HG03103 (cell line): ENCODE results near the gene SRPK3.

Experiments
- ATAC-seq: cut with Tn5 transposase; IDR thresholded peaks from one replicate; pipeline ENCODE4 v1.9.1; 2021; ENCODE audit warnings: low read depth; ENCODE audit not compliant: unreplicated experiment

SRPK3 gene

DNA sequence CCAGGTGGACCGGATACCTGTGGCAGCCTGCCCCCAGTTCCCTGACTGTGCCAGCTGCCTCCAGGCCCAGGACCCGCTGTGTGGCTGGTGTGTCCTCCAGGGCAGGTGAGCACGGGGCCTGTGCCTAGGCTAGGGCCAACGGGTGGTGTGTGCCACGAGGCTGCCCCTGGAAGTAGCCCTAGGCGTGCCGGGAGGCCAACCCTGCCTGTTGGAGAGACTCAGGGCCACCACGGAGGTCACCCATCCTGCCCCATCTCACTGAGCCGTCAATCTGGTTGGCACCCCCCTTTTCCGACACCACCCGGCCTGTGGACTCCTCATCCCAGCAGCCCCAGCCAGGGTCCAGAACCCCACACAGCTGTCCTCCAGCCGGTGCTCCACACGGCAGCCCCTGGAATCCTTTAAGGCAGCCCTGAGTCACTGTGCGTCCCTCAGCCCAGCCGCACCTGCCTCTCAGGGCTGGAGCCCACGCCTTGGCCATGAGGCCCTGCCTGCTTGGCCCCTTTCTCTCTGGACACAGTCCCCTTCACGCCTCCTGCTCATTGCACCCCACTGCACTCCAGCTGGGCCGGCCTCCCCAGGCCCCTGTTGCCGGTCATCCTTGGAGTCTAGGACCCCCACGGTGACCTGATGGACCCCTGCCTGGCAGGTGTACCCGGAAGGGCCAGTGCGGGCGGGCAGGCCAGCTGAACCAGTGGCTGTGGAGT lies 11.5 kb upstream of the SRPK3 start:
- ATAC-seq, result no peak

DNA sequence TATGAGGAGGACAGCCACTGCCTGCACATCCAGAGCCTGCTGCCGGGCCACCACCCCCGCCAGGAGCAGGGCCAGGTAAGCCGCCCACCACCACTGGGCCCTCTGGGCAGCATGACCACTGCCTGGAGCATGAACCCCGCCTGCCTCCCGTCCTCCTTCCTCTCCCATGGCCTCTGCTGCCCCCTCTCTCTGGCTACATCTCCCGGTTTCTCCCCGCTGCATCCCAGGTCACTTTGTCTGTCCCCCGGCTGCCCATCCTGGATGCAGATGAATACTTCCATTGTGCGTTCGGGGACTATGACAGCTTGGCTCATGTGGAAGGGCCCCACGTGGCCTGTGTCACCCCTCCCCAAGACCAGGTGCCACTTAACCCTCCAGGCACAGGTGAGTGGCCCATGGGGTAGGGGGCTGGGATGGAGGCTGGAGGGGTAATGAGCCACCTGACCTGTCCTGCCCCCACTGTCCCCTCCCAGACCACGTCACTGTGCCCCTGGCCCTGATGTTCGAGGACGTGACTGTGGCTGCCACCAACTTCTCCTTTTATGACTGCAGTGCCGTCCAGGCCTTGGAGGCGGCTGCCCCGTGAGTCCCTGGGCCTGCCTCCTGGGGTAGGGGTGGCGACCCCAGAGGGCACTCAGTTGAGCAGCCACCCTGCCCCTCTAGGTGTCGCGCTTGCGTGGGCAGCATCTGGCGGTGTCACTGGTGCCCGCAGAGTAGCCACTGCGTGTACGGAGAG lies 10.8 kb upstream of the SRPK3 start:
- no peak for ATAC-seq

DNA sequence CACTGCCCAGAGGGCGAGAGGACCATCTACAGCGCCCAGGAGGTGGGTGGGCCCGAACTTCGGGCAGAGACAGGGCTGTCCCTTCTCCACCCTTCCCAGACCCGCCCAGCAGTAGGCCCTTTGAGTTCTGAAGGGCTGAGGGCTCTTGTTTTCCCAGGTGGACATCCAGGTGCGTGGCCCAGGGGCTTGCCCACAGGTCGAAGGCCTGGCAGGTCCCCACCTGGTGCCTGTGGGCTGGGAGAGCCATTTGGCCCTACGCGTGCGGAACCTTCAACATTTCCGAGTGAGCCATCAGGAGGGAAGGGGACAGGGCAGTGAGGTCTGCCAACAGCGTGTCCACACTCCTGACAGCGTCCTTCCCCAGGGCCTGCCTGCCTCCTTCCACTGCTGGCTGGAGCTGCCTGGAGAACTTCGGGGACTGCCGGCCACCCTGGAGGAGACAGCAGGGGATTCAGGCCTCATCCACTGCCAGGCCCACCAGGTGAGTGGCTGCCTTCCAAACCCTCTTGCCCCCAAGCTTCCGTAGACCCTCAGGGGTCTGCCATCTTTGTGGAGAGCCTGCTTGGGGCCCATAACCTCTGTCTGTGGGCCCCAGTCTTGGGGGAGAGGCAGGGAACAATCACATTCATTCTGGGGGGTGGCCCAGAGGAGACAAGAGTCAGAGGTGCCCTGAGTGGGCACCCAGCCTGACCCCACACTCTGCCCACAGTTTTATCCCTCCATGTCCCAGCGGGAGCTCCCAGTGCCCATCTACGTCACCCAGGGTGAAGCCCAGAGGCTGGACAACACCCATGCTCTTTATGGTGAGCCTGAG lies 10.0 kb upstream of the SRPK3 start:
- no peak for ATAC-seq

DNA sequence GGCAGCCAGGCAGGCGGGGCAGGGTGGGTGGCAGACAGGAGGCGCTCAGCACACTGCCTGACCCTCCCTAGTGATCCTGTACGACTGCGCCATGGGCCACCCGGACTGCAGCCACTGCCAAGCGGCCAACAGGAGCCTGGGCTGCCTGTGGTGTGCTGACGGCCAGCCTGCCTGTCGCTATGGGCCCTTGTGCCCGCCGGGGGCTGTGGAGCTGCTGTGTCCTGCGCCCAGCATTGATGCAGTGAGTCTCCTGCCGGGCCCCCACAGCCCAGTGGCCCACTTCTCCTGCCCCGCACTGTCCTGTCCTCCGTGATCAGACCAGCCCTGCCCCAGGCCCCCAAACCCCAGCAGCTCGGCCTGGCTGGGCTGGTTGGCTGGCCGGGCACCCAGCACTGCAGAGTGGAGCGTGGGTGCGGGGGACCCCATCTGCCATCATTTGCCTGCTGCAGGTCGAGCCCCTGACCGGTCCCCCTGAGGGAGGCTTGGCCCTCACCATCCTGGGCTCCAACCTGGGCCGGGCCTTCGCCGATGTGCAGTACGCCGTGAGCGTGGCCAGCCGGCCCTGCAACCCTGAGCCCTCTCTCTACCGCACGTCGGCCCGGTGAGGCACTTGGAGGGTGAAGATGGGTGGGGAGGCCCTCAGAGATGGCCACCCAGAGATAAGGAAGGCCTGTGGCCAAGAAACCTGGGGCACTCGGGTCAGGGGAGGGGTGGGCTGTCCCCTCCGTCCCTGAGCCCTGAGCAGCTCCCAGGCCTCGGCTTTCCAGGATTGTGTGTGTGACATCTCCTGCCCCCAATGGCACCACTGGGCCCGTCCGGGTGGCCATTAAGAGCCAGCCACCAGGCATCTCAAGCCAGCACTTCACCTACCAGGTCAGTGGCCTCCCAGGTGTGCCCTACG lies 9.2 kb upstream of the SRPK3 start:
- no peak for ATAC-seq

DNA sequence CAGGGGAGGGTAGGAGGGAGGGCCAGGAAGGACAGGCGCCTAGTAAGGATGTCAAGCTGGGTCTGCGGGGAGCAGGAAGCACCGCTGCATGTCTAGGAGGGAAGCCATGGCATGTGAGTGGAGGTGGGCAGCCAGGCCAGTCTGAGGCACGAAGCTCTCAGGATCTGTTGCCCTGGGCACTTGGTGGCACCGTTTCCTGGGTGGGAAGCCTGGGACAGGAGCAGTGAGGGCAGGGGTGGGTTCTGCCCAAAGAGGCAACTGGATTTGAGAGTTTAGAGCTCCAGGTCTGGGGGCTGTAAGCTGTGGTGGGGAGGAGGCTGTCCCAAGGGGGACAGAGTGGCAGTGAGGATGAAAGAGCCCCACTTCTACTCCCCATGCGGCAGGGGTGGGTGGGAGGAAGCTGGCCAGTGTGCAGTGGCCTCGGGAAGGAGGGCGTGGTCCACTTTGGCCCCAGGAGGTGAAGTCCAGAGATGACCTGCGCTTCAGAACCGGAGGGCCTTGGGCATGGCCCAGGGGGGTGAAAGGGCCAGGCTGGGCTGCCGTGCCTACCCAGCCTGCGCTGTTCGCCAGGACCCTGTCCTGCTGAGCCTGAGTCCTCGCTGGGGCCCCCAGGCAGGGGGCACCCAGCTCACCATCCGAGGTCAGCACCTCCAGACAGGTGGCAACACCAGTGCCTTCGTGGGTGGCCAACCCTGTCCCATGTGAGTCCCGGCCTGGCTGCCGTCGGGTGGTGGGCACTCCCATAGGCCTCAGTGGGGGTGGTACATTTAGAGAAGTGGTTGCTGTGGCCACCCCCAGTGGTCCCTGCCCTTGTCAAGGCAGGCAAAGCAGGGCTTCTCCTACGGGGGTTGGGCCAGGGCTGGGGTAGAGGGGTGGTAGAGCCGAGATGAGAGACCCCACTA lies 8.3 kb upstream of the SRPK3 start:
- no peak for ATAC-seq

DNA sequence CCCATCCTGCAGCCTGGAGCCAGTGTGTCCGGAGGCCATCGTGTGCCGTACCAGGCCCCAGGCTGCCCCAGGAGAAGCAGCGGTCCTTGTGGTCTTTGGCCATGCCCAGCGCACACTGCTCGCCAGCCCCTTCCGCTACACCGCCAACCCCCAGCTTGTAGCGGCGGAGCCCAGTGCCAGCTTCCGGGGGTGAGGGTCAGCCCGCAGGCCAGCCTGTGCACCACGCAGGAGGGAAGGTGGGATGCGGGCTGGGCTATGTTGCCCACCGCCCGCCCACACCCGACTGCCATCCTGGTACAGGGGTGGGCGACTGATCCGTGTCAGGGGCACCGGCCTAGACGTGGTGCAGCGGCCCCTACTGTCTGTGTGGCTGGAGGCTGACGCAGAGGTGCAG lies 7.6 kb upstream of the SRPK3 start:
- no peak for ATAC-seq

DNA sequence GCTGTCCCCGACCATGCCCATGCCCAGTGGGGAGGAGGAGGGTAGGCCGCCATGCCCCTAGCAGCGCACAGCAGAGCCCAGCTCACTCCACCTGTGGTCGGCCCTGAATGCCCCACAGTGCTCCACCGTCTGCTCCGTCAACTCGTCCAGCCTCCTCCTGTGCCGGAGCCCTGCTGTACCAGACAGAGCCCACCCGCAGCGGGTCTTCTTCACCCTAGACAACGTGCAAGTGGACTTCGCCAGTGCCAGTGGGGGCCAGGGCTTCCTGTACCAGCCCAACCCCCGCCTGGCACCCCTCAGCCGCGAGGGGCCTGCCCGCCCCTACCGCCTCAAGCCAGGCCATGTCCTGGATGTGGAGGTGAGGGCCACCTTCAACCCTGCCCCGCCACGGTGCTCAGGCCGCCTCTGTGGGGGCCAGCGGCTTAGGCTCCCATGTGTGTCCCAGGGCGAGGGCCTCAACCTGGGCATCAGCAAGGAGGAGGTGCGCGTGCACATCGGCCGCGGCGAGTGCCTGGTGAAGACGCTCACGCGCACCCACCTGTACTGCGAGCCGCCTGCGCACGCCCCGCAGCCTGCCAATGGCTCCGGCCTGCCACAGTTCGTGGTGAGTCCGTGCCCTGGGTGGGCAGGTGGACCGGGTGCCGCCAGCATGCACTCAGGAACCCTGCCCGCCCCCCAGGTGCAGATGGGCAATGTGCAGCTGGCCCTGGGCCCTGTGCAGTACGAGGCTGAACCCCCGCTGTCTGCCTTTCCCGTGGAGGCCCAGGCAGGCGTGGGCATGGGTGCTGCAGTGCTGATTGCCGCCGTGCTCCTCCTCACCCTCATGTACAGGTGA lies 6.9 kb upstream of the SRPK3 start:
- no peak for ATAC-seq

DNA sequence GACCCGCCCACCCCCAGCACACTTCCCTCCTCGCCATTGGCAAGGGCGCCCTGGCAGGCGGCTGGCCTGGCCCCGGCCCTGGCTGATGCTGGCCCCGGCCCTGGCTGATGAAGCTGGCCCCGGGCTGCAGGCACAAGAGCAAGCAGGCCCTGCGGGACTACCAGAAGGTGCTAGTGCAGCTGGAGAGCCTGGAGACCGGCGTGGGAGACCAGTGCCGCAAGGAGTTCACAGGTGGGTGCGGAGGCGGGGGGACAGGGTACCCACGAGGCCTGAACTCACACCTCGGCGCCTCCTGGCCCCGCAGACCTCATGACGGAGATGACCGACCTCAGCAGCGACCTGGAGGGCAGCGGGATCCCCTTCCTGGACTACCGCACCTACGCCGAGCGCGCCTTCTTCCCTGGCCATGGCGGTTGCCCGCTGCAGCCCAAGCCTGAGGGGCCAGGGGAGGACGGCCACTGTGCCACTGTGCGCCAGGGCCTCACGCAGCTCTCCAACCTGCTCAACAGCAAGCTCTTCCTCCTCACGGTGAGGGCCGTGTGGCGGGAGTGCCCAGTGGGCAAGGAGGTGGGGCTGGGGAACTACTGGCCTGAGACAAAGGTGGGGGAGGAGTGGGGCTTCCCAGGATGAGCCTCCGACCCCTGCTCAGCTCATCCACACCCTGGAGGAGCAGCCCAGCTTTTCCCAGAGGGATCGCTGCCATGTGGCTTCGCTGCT lies 6.1 kb upstream of the SRPK3 start:
- ATAC-seq, result no peak

DNA sequence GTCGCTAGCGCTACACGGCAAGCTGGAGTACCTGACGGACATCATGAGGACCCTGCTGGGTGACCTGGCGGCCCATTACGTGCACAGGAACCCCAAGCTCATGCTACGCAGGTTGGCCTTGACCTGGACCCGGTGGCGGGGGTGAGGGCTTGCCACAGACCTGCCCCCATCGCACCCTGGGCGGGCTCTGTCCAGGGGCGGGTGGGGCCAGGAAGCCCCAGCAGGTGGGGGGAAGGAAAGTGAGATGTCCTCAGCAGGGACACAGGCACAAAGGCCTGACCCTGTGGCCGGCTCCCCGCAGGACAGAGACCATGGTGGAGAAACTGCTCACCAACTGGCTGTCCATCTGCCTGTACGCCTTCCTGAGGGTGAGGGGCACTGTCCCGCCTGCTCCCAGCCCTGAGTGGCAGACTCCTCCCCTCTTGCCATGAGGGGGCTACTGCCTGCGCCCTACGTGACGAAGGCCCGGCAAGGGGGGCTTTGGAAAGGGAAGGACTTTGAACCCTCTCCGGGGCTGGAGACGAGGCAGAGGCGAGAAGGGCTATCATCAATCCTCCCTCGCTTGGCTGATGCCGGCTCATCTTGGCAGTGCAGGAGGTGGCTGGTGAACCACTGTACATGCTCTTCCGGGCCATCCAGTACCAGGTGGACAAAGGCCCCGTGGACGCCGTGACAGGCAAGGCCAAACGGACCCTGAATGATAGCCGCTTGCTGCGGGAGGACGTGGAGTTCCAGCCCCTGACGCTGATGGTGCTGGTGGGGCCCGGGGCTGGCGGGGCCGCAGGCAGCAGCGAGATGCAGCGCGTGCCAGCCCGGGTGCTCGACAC lies 5.3 kb upstream of the SRPK3 start:
- ATAC-seq, result no peak

DNA sequence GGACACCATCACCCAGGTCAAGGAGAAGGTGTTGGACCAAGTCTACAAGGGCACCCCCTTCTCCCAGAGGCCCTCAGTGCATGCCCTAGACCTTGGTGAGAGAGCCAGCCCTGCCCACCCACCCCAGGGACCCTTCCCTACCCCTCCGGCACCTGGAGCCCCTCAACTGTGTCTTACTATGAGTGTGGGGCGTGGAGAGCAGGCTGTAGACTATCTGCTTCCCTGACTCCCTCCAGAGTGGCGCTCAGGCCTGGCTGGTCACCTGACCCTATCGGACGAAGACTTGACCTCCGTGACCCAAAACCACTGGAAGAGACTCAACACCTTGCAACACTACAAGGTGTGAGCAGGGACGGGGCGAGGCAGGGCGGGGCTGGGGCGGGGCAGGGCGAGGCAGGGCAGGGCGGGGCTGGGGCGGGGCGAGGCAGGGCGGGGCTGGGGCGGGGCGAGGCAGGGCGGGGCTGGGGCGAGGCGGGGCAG lies 4.7 kb upstream of the SRPK3 start:
- no peak for ATAC-seq

DNA sequence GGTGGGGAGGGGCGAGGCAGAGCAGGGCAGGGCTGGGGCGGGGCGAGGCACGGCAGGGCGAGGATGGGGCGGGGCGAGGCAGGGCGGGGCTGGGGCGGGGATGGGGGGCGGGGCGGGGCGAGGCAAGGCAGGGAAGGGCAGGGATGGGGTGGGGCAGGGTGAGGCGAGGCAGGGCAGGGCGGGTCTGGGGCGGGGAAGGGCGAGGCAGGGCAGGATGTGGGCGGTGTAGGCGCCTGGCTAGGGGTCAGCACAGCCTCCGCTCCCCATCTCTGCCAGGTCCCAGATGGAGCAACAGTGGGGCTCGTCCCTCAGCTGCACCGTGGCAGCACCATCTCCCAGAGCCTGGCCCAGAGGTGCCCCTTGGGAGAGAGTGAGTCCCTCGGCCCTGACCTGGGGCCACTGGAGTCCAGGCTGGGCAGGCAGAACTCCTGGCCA lies 4.2 kb upstream of the SRPK3 start:
- ATAC-seq, result no peak

DNA sequence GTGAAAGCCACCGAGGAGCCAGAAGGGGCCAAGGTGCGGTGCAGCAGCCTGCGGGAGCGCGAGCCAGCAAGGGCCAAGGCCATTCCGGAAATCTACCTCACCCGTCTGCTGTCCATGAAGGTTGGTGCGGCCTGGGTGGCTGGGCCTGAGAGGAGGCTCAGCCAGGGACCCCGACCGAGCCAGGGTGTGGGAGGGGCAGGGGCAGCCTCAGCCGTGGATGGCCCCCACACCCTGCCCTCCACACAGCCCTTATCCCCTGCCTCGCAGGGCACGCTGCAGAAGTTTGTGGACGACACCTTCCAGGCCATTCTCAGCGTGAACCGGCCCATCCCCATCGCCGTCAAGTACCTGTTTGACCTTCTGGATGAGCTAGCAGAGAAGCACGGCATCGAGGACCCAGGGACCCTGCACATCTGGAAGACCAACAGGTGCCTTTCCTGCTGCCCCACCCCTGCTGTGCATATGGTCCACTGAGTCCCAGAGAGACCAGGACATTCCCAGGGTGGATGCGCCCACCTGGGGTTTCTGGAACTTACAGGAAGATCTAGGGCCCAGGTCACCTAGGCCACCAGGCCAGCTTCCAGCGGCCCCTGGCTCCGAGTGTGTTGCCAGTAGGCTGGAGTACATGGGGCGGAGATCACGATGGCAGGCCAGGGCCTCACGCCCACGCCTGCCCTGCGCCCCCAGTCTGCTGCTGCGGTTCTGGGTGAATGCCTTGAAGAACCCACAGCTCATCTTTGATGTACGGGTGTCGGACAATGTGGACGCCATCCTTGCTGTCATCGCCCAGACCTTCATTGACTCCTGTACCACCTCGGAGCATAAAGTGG lies 3.4 kb upstream of the SRPK3 start:
- ATAC-seq, result no peak

DNA sequence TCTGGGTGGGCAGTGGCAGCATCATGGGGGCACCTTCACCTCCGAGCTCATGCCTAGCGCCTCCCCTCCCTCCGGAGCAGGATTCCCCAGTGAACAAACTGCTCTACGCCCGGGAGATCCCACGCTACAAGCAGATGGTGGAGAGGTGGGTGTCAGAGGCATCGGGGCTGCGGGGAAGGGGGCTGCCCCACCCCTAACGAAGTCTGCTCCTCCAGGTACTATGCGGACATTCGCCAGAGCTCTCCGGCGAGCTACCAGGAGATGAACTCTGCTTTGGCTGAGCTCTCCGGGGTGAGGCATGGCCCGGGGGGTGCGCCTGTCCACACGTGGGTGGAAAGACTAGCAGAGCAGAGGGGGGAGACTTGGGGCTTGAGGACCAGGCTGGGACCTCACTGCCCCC lies 2.7 kb upstream of the SRPK3 start:
- ATAC-seq, result no peak

DNA sequence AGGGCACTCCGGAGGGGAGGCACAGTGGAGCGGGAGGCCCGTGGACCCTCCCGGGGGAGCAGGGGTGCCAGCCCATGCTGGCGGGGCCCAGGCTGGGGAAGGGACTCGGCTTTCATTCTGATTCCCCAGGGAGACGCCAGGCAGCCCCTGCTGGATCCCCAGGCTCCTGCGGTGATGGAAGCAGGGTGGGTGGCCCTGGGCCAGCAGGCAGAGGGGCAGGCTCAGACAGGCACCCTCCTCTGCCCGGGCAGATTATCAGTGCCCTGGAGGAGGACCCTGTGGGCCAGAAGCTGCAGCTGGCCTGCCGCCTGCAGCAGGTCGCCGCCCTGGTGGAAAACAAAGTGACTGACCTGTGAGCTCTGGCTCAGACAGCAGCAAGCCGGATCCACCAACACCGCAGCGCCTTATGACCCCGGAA lies 2.1 kb upstream of the SRPK3 start:
- ATAC-seq, result no peak

DNA sequence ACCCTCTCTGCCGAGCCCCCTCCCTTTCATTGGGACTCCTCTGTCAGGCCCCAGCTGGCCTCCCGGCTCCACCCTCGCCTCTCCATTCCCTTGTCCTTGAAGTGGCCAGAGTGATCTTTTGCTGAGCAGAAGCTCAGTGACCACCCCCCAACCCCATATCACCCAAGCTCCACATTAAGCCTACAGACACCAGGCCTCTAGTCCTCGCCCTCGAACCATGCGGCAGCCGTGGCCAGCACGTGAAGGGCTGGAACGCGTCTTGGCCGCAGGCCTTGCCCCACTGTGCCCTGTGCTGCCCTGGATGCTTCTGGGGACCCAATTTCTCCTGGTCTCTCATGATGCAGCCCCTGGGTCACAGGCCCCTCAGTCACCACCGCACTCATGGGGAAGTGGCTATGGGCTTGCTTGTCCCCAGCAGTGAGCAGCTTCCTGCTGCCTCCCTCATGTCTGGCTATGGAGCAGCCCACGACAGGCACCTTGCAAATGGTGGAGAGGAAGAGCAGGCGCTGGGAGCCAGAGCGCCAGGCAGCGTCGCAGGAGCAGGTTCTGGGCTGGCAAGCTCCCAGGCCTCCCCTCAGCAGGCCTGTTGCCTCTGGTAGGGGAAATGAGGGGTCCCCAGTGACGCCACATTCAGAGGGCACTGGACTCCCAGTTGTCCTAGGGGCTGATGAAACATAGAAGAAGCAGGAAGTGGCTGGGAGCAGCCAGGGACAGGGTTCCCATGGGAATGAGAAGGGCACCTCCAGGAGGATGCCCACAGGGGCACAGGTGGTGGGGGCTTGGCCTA lies 757 bp upstream of the SRPK3 start:
- no peak for ATAC-seq
